GM23248 (cell line): ENCODE results near the gene MPZL3. TPM values are rescaled to one million over a fixed set of nuclear protein-coding genes. Genes with fewer than 3 reads are reported as not detected.

Source experiments
- DNase-seq: peaks from one replicate; pipeline ENCODE4 v3.0.0-alpha.2; 2015
- H2AFZ ChIP-seq: fragments of 200-600 bp; sonication (generic); 2 replicates; pipeline ENCODE4 v1.6.1; 2016; ENCODE audit warnings: antibody characterized with exemption
- H3F3A ChIP-seq: fragments of 200-600 bp; sonication (generic); 2 replicates; pipeline ENCODE4 v1.6.1; 2016; ENCODE audit warnings: mild to moderate bottlenecking, antibody characterized with exemption, mixed run types; ENCODE audit not compliant: insufficient read depth
- H3K27ac ChIP-seq: fragments of 200-600 bp; sonication (generic); 2 replicates; pipeline ENCODE4 v1.5.1; 2016; ENCODE audit warnings: mild to moderate bottlenecking
- H3K27me3 ChIP-seq: fragments of 200-600 bp; sonication (generic); replicated peaks from 2 replicates; pipeline ENCODE4 v1.6.1; 2016; ENCODE audit warnings: mild to moderate bottlenecking; ENCODE audit not compliant: insufficient read depth
- H3K36me3 ChIP-seq: fragments of 200-600 bp; sonication (generic); 2 replicates; pipeline ENCODE4 v1.6.1; 2016; ENCODE audit warnings: low read depth, mild to moderate bottlenecking
- H3K4me1 ChIP-seq: fragments of 200-600 bp; sonication (generic); 2 replicates; pipeline ENCODE4 v1.6.1; 2016; ENCODE audit warnings: mild to moderate bottlenecking; ENCODE audit not compliant: insufficient read depth
- H3K4me2 ChIP-seq: fragments of 200-600 bp; sonication (generic); one replicate; pipeline ENCODE4 v1.6.1; 2016; ENCODE audit warnings: mild to moderate bottlenecking; ENCODE audit not compliant: unreplicated experiment
- H3K4me3 ChIP-seq: fragments of 200-600 bp; sonication (generic); 2 replicates; pipeline ENCODE4 v1.5.1; 2016; ENCODE audit warnings: mild to moderate bottlenecking
- H3K79me2 ChIP-seq: fragments of 200-600 bp; sonication (generic); 2 replicates; pipeline ENCODE4 v1.6.1; 2016; ENCODE audit warnings: mild to moderate bottlenecking; ENCODE audit not compliant: insufficient read depth
- H3K9ac ChIP-seq: fragments of 200-600 bp; sonication (generic); 2 replicates; pipeline ENCODE4 v1.6.1; 2016; ENCODE audit warnings: mild to moderate bottlenecking
- H3K9me2 ChIP-seq: fragments of 200-600 bp; sonication (generic); 2 replicates; pipeline ENCODE4 v1.6.1; 2016; ENCODE audit warnings: mixed run types, mild to moderate bottlenecking, moderate library complexity; ENCODE audit not compliant: insufficient read depth
- H3K9me3 ChIP-seq: fragments of 200-600 bp; sonication (generic); one replicate; pipeline ENCODE4 v1.6.1; 2017; ENCODE audit warnings: low read depth
- H4K20me1 ChIP-seq: fragments of 200-600 bp; sonication (generic); 2 replicates; pipeline ENCODE4 v1.6.0; 2016; ENCODE audit not compliant: insufficient read depth
- EZH2 ChIP-seq: fragments of 200-600 bp; sonication (generic); IDR thresholded peaks from 2 replicates; pipeline ENCODE4 v1.6.1; 2018; ENCODE audit warnings: antibody characterized with exemption, mild to moderate bottlenecking; ENCODE audit not compliant: insufficient read depth, poor library complexity, severe bottlenecking
- EZH2phosphoT487 ChIP-seq: fragments of 200-600 bp; sonication (generic); IDR thresholded peaks from 2 replicates; pipeline ENCODE4 v1.6.1; 2018; ENCODE audit warnings: antibody characterized with exemption, moderate library complexity, mild to moderate bottlenecking, low read depth; ENCODE audit not compliant: insufficient read depth
- WGBS, 2 experiments: methylation state at CpG; one replicate each; pipeline ENCODE4 v1.1.6; 2015 to 2017; ENCODE audit warnings: low lambda C conversion rate in 2 of 2, low coverage in 1 of 2; ENCODE audit errors: missing lambda C conversion rate in 2 of 2; 5-methylcytosine and 5-hydroxymethylcytosine counted together
- in situ Hi-C: fragments of 300-500 bp; cut with MboI; formaldehyde crosslinking; loops from 2 replicates; pipeline ENCODE4 v1.15.0; 2020
- polyA plus RNA-seq: library from polyadenylated mRNA; unstranded; fragments of >200 nt; fragmentation: Nextera tagmentation; extraction: Ambion mirVana; gene quantifications from 2 replicates; pipeline ENCODE4 v1.2.1, GENCODE V29; 2016
- total RNA-seq: library from RNA; depleted of rRNA; stranded (reverse); fragments of >200 nt; shearing (Covaris generic); gene quantifications from 2 replicates; pipeline ENCODE4 v1.2.3, GENCODE V29; 2014

MPZL3 gene
- total and polyA plus RNA-seq, 2 experiments from 2014 or later = 0.78 to 1.3 TPM

- Histone ChIP-seq H3K27me3 (peaks cover 20% of the 10 kb centered on the region; the same call in 1 of the 2 replicates), H3K27ac (no peak overlapping the region), H3K4me1 (no peaks in the 10 kb centered on the region), H2AFZ (no peak overlapping the region), H3K9me2 (no peaks in the 10 kb centered on the region), H3K9ac (no peak overlapping the region), H3K4me3 (no peak overlapping the region), H4K20me1 (no peaks in the 10 kb centered on the region), H3K4me2 (no peak overlapping the region), H3K9me3 (no peaks in the 10 kb centered on the region), H3F3A (no peaks in the 10 kb centered on the region), H3K79me2 (no peaks in the 10 kb centered on the region), H3K36me3 (no peaks in the 10 kb centered on the region)
- TF ChIP-seq EZH2 (no peak), EZH2phosphoT487 (no peak)
- in situ Hi-C loops = no loop called here
- 92 to 94% methylated on average over 3 of the region's 3 CpGs for WGBS, 2 experiments
- no peak for DNase-seq
Observed at GRCh38 chr11:118230088-118230487, 22.1 kb downstream of the MPZL3 start.

DNA sequence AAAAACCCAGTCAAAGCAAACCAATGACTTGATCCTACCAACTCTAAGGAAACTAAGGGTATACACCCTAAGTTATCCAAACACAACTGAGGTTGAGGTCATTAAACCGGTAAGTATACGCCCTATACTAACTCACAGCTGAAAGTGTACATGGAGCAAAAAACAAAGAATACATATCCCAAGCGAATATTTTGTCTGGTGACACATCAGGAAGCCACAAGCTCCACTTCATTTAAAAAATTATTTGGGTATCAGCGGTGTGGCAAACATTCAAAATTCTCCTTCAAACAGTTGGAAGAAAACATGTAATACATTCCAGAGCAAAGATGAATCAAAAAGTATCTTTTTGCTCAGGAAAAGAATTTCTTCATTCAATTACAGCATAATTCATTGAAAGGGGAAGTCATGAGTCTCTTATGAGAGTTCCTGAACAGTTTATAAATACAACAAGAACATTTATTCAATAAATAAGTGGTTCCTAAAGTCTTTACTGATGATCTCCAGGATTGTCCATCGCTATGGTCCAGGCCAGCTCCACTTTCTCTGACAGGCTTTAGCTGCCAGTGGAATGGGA is 22.8 kb downstream of the MPZL3 start:
- H3F3A ChIP-seq = no peaks in the 10 kb centered on the region
- no peaks in the 10 kb centered on the region for H3K9me2 ChIP-seq
- WGBS, 2 experiments = 67 to 70% methylated on average over 5 of the region's 5 CpGs
- in situ Hi-C loops = no loop called here
- no peak overlapping the region for H3K9ac ChIP-seq
- peaks cover 18% of the 10 kb centered on the region for H3K27me3 ChIP-seq
- H3K9me3 ChIP-seq = no peaks in the 10 kb centered on the region
- no peak overlapping the region for H3K27ac ChIP-seq
- no peaks in the 10 kb centered on the region for H4K20me1 ChIP-seq
- no peaks in the 10 kb centered on the region for H3K79me2 ChIP-seq
- no peaks in the 10 kb centered on the region for H3K4me1 ChIP-seq
- DNase-seq = peak; percentile 50
- no peaks in the 10 kb centered on the region for H3K36me3 ChIP-seq
- H3K4me2 ChIP-seq = no peak overlapping the region
- H3K4me3 ChIP-seq = no peak overlapping the region
- TF ChIP-seq EZH2 (no peak), EZH2phosphoT487 (no peak)
- H2AFZ ChIP-seq = no peak overlapping the region

- H3F3A ChIP-seq = no peaks in the 10 kb centered on the region
- TF ChIP-seq EZH2phosphoT487 = no peak
- no peak for TF ChIP-seq EZH2
- H3K9me2 ChIP-seq = no peaks in the 10 kb centered on the region
- 63 to 64% methylated on average over 8 of the region's 8 CpGs for WGBS, 2 experiments
- H4K20me1 ChIP-seq = no peaks in the 10 kb centered on the region
- H3K36me3 ChIP-seq = no peaks in the 10 kb centered on the region
- no peak for DNase-seq
- no peaks in the 10 kb centered on the region for H3K4me1 ChIP-seq
- H2AFZ ChIP-seq = no peak overlapping the region
- H3K9ac ChIP-seq = no peak overlapping the region
- in situ Hi-C loops = no loop called here
- H3K27me3 ChIP-seq = peaks cover 13% of the 10 kb centered on the region
- H3K4me3 ChIP-seq = no peak overlapping the region
- H3K9me3 ChIP-seq = no peaks in the 10 kb centered on the region
- H3K27ac ChIP-seq = no peak overlapping the region
- H3K4me2 ChIP-seq = no peak overlapping the region
- no peaks in the 10 kb centered on the region for H3K79me2 ChIP-seq
Observed at GRCh38 chr11:118227865-118228785, 24.0 kb downstream of the MPZL3 start.

- Histone ChIP-seq H3K9ac (no peak overlapping the region), H3K79me2 (no peaks in the 10 kb centered on the region), H3K9me3 (no peaks in the 10 kb centered on the region), H2AFZ (no peak overlapping the region), H3K27ac (no peak overlapping the region), H3K4me1 (no peaks in the 10 kb centered on the region), H3K27me3 (peaks cover 13% of the 10 kb centered on the region), H3K36me3 (no peaks in the 10 kb centered on the region), H3K4me2 (no peak overlapping the region), H3K9me2 (no peaks in the 10 kb centered on the region), H3F3A (no peaks in the 10 kb centered on the region), H3K4me3 (no peak overlapping the region), H4K20me1 (no peaks in the 10 kb centered on the region)
- no peak for DNase-seq
- TF ChIP-seq EZH2 = no peak
- no peak for TF ChIP-seq EZH2phosphoT487
- WGBS, 2 experiments = 10 to 17% methylated on average over 2 of the region's 2 CpGs
- in situ Hi-C loops = no loop called here
Observed at GRCh38 chr11:118226781-118227180, 25.4 kb downstream of the MPZL3 start.
